Measurements from ENCODE around the gene NYAP2.

Gene NYAP2

GRCh38 chr2:225534037-225534436 lies 134.5 kb downstream of the NYAP2 start:
- no peak for TF ChIP-seq Cebpa-rat (IDR thresholded peaks at IDR 0.05)
- no peaks in the 10 kb centered on the region for H3K9me3 ChIP-seq
- no peaks in the 10 kb centered on the region for H3K36me3 ChIP-seq
- no peak overlapping the region for H3K4me2 ChIP-seq
- no peak overlapping the region for H3K4me3 ChIP-seq
- H4K20me1 ChIP-seq = no peaks in the 10 kb centered on the region
- no peaks in the 10 kb centered on the region for H3K4me1 ChIP-seq
- no peak overlapping the region for H3K27ac ChIP-seq
- H3K9ac ChIP-seq = no peak overlapping the region
- H3K27me3 ChIP-seq = no peaks in the 10 kb centered on the region

- no peaks in the 10 kb centered on the region for H3K36me3 ChIP-seq
- no peak overlapping the region for H3K4me3 ChIP-seq
- no peak for TF ChIP-seq Cebpa-rat (IDR thresholded peaks at IDR 0.05)
- H3K9me3 ChIP-seq = no peaks in the 10 kb centered on the region
- H3K4me1 ChIP-seq = no peaks in the 10 kb centered on the region
- no peak overlapping the region for H3K4me2 ChIP-seq
- no peaks in the 10 kb centered on the region for H4K20me1 ChIP-seq
- H3K9ac ChIP-seq = no peak overlapping the region
- no peak overlapping the region for H3K27ac ChIP-seq
- no peaks in the 10 kb centered on the region for H3K27me3 ChIP-seq
These were observed 135.2 kb downstream of the NYAP2 start for GRCh38 chr2:225534697-225535096.

GRCh38 chr2:225536036-225536435 lies 136.5 kb downstream of the NYAP2 start:
- Histone ChIP-seq H3K36me3 (no peaks in the 10 kb centered on the region), H3K9me3 (no peaks in the 10 kb centered on the region), H3K4me1 (no peaks in the 10 kb centered on the region), H3K27me3 (no peaks in the 10 kb centered on the region), H3K4me3 (no peak overlapping the region), H4K20me1 (no peaks in the 10 kb centered on the region), H3K9ac (no peak overlapping the region), H3K27ac (no peak overlapping the region), H3K4me2 (no peak overlapping the region)
- TF ChIP-seq Cebpa-rat (IDR thresholded peaks at IDR 0.05) = no peak

GRCh38 chr2:225543626-225544025 lies 144.1 kb downstream of the NYAP2 start:
- no peak overlapping the region for H3K4me2 ChIP-seq
- H3K9me3 ChIP-seq = no peaks in the 10 kb centered on the region
- no peak overlapping the region for H3K4me3 ChIP-seq
- no peaks in the 10 kb centered on the region for H3K4me1 ChIP-seq
- H3K36me3 ChIP-seq = no peaks in the 10 kb centered on the region
- H3K27ac ChIP-seq = no peak overlapping the region
- TF ChIP-seq Cebpa-rat (IDR thresholded peaks at IDR 0.05) = no peak
- no peaks in the 10 kb centered on the region for H4K20me1 ChIP-seq
- no peaks in the 10 kb centered on the region for H3K27me3 ChIP-seq
- H3K9ac ChIP-seq = no peak overlapping the region

- Histone ChIP-seq H3K9ac (no peak overlapping the region), H3K27ac (no peak overlapping the region), H3K4me3 (no peak overlapping the region), H3K36me3 (no peaks in the 10 kb centered on the region), H3K9me3 (no peaks in the 10 kb centered on the region), H3K4me2 (no peak overlapping the region), H4K20me1 (no peaks in the 10 kb centered on the region), H3K4me1 (no peaks in the 10 kb centered on the region), H3K27me3 (no peaks in the 10 kb centered on the region)
- TF ChIP-seq Cebpa-rat (IDR thresholded peaks at IDR 0.05) = no peak
These were observed 157.0 kb downstream of the NYAP2 start for GRCh38 chr2:225556461-225556860.

GRCh38 chr2:225558399-225559071 lies 159.0 kb downstream of the NYAP2 start:
- no peaks in the 10 kb centered on the region for H3K4me1 ChIP-seq
- H4K20me1 ChIP-seq = no peaks in the 10 kb centered on the region
- no peak overlapping the region for H3K4me2 ChIP-seq
- no peaks in the 10 kb centered on the region for H3K36me3 ChIP-seq
- no peaks in the 10 kb centered on the region for H3K27me3 ChIP-seq
- no peak overlapping the region for H3K9ac ChIP-seq
- no peaks in the 10 kb centered on the region for H3K9me3 ChIP-seq
- no peak overlapping the region for H3K4me3 ChIP-seq
- no peak for TF ChIP-seq Cebpa-rat (IDR thresholded peaks at IDR 0.05)
- H3K27ac ChIP-seq = no peak overlapping the region

GRCh38 chr2:225559072-225559415 lies 159.5 kb downstream of the NYAP2 start:
- no peak overlapping the region for H3K9ac ChIP-seq
- no peak for TF ChIP-seq Cebpa-rat (IDR thresholded peaks at IDR 0.05)
- no peaks in the 10 kb centered on the region for H3K36me3 ChIP-seq

GRCh38 chr2:225566798-225567197 lies 167.3 kb downstream of the NYAP2 start:
- Histone ChIP-seq H3K27ac (no peak overlapping the region), H3K4me2 (no peak overlapping the region), H3K27me3 (no peaks in the 10 kb centered on the region), H3K4me1 (no peaks in the 10 kb centered on the region), H3K9me3 (peaks cover 16% of the 10 kb centered on the region), H3K9ac (no peak overlapping the region), H3K4me3 (no peak overlapping the region), H3K36me3 (no peaks in the 10 kb centered on the region), H4K20me1 (no peaks in the 10 kb centered on the region)
- no peak for TF ChIP-seq Cebpa-rat (IDR thresholded peaks at IDR 0.05)

More at GRCh38 chr2:225559072-225559415, 159.5 kb downstream of the NYAP2 start:
- H3K9me3 ChIP-seq = no peaks in the 10 kb centered on the region
- no peaks in the 10 kb centered on the region for H3K27me3 ChIP-seq
- H3K4me3 ChIP-seq = no peak overlapping the region
- no peaks in the 10 kb centered on the region for H3K4me1 ChIP-seq
- no peak overlapping the region for H3K4me2 ChIP-seq
- H3K27ac ChIP-seq = no peak overlapping the region
- H4K20me1 ChIP-seq = no peaks in the 10 kb centered on the region

- TF ChIP-seq Cebpa-rat (IDR thresholded peaks at IDR 0.05) = no peak
- no peak overlapping the region for H3K9ac ChIP-seq
- H3K4me2 ChIP-seq = no peak overlapping the region
- no peaks in the 10 kb centered on the region for H4K20me1 ChIP-seq
- no peak overlapping the region for H3K27ac ChIP-seq
- H3K9me3 ChIP-seq = peaks cover 17% of the 10 kb centered on the region
- H3K27me3 ChIP-seq = no peaks in the 10 kb centered on the region
- no peak overlapping the region for H3K4me3 ChIP-seq
- no peaks in the 10 kb centered on the region for H3K36me3 ChIP-seq
- no peaks in the 10 kb centered on the region for H3K4me1 ChIP-seq
These were observed 170.5 kb downstream of the NYAP2 start for GRCh38 chr2:225569995-225570394.

GRCh38 chr2:225573603-225574002 lies 174.1 kb downstream of the NYAP2 start:
- TF ChIP-seq Cebpa-rat (IDR thresholded peaks at IDR 0.05) = no peak
- Histone ChIP-seq H3K9me3 (peaks cover 17% of the 10 kb centered on the region), H3K4me3 (no peak overlapping the region), H3K4me1 (no peaks in the 10 kb centered on the region), H3K4me2 (no peak overlapping the region), H3K36me3 (no peaks in the 10 kb centered on the region), H3K9ac (no peak overlapping the region), H3K27me3 (no peaks in the 10 kb centered on the region), H4K20me1 (no peaks in the 10 kb centered on the region), H3K27ac (no peak overlapping the region)
